Ascending aorta (tissue), 2 donors: ENCODE data around the gene MAPK4. TPM values are rescaled to one million over a fixed set of nuclear protein-coding genes. Genes with fewer than 3 reads are reported as not detected.
"Not testable (repeated sequence)": the region's sequence is repeated elsewhere in the genome, so short reads cannot be mapped to it uniquely, and the experiment has no call there.

ENCODE experiments used
- DNase-seq, 2 donors: peaks; one replicate each; pipeline ENCODE4 v3.0.0-alpha.2; 2019; ENCODE audit warnings: low spot score in 2 of 2
- H3K27ac ChIP-seq, 2 donors: fragments of 200-600 bp; sonication (generic); one replicate each; pipeline ENCODE4 v1.5.1; 2016 to 2017; ENCODE audit warnings: mild to moderate bottlenecking in 1 of 2
- H3K27me3 ChIP-seq: fragments of 200-600 bp; sonication (generic); one replicate; pipeline ENCODE4 v1.5.1; 2017
- H3K36me3 ChIP-seq, 2 donors: fragments of 200-600 bp; sonication (generic); one replicate each; pipeline ENCODE4 v1.5.1; 2016
- H3K4me1 ChIP-seq, 2 donors: fragments of 200-600 bp; sonication (generic); one replicate each; pipeline ENCODE4 v1.5.1; 2016 to 2017; ENCODE audit warnings: mild to moderate bottlenecking in 1 of 2
- H3K4me3 ChIP-seq, 2 donors: fragments of 200-600 bp; sonication (generic); one replicate each; pipeline ENCODE4 v1.5.1; 2016 to 2017; ENCODE audit warnings: mild to moderate bottlenecking in 1 of 2
- H3K9me3 ChIP-seq, 2 donors: fragments of 200-600 bp; sonication (generic); one replicate each; pipeline ENCODE4 v1.5.1; 2016
- CTCF ChIP-seq, 3 experiments: fragments of 200-600 bp in 2 of 3; fragments of 450-650 bp in 1 of 3; sonication (generic) in 2 of 3; IDR thresholded peaks; one replicate each; pipeline ENCODE4 v1.5.1; 2016 to 2019; ENCODE audit warnings: antibody characterized with exemption in 3 of 3, mild to moderate bottlenecking in 1 of 3, moderate library complexity in 1 of 3
- intact Hi-C: fragments of 100-400 bp; cut with DNase I; formaldehyde crosslinking; loops from one replicate; pipeline ENCODE4 v1.15.1; 2023
- total RNA-seq: library from RNA; depleted of rRNA; stranded (reverse); fragments of >200 nt; gene quantifications from one replicate; pipeline ENCODE4 v1.1.0, GENCODE V29; 2016

MAPK4 gene
- total RNA-seq, 1 donor from 2014 or later = 1.2 TPM

GRCh38 chr18:50558948-50559751 lies 737 bp upstream of the MAPK4 start:
- H3K4me1 ChIP-seq = peaks cover 0 to 12% of the 10 kb centered on the region in 2 donors
- peak overlapping the region; percentile 77 to 82 for H3K4me3 ChIP-seq
- DNase-seq = no peak
- no peaks in the 10 kb centered on the region for H3K36me3 ChIP-seq
- intact Hi-C loops = no loop called here
- H3K27me3 ChIP-seq = no peaks in the 10 kb centered on the region
- peak overlapping the region; percentile 81 to 86 for H3K27ac ChIP-seq
- H3K9me3 ChIP-seq = no peaks in the 10 kb centered on the region
- no peak for TF ChIP-seq CTCF (IDR thresholded peaks at IDR 0.05)

- no peak for DNase-seq
- intact Hi-C loops = loop anchor here (2.0 to 10.0 kb wide), 4 partner anchors 56 to 186 kb away; partner anchors contain the start of gene SKA1
- Histone ChIP-seq H3K4me3 (peak overlapping the region; percentile 77 to 82), H3K4me1 (peaks cover 0 to 12% of the 10 kb centered on the region in 2 donors), H3K27me3 (no peaks in the 10 kb centered on the region), H3K9me3 (no peaks in the 10 kb centered on the region), H3K36me3 (no peaks in the 10 kb centered on the region), H3K27ac (peak overlapping the region; percentile 61)
- no peak for TF ChIP-seq CTCF (IDR thresholded peaks at IDR 0.05)
These were observed 1.1 kb downstream of the MAPK4 start for GRCh38 chr18:50560681-50561629.

GRCh38 chr18:50562258-50562657 lies 2.4 kb downstream of the MAPK4 start:
- H3K9me3 ChIP-seq, DNase-seq, H3K27me3 ChIP-seq, H3K4me3 ChIP-seq, H3K36me3 ChIP-seq, H3K27ac ChIP-seq: not testable (repeated sequence)
- H3K4me1 ChIP-seq = peaks cover 0 to 12% of the 10 kb centered on the region in 2 donors
- intact Hi-C loops = loop anchor here (5.0 to 10.0 kb wide), 2 partner anchors 55 to 187 kb away; partner anchors contain the start of gene SKA1

GRCh38 chr18:50562686-50563085 lies 2.8 kb downstream of the MAPK4 start:
- no peak overlapping the region for H3K27ac ChIP-seq
- no peak for TF ChIP-seq CTCF (IDR thresholded peaks at IDR 0.05)

GRCh38 chr18:50563376-50563775 lies 3.5 kb downstream of the MAPK4 start:
- TF ChIP-seq CTCF (IDR thresholded peaks at IDR 0.05) = no peak
- Histone ChIP-seq H3K4me1 (peaks cover 0 to 12% of the 10 kb centered on the region in 2 donors), H3K9me3 (no peaks in the 10 kb centered on the region), H3K36me3 (no peaks in the 10 kb centered on the region), H3K27me3 (no peaks in the 10 kb centered on the region), H3K4me3 (no peak overlapping the region), H3K27ac (no peak overlapping the region)
- intact Hi-C loops = loop anchor here (5.0 to 10.0 kb wide), 2 partner anchors 54 to 189 kb away; partner anchors contain the start of gene SKA1
- DNase-seq = no peak

More at GRCh38 chr18:50562686-50563085, 2.8 kb downstream of the MAPK4 start:
- Histone ChIP-seq H3K4me3 (no peak overlapping the region), H3K9me3 (no peaks in the 10 kb centered on the region), H3K4me1 (peaks cover 0 to 12% of the 10 kb centered on the region in 2 donors), H3K27me3 (no peaks in the 10 kb centered on the region), H3K36me3 (no peaks in the 10 kb centered on the region)
- DNase-seq = no peak
- intact Hi-C loops = loop anchor here (5.0 to 10.0 kb wide), 2 partner anchors 55 to 188 kb away; partner anchors contain the start of gene SKA1
